Bronchial epithelial cell (primary cell): ENCODE results near the gene HM13. TPM values are rescaled to one million over a fixed set of nuclear protein-coding genes. Genes with fewer than 3 reads are reported as not detected.

Experiments used
- DNase-seq: peaks from one replicate; pipeline ENCODE4 v3.0.0-alpha.2; 2010; ENCODE audit warnings: low read depth
- FAIRE-seq: peaks from 2 replicates; lab custom pipeline; 2011; peaks lifted over from hg19 to GRCh38; lab: Jason Lieb, UNC
- H3K27me3 ChIP-seq: 2 replicates; pipeline ENCODE4 v1.5.1; 2011; ENCODE audit warnings: low read length; ENCODE audit not compliant: control insufficient read depth, insufficient read depth
- H3K36me3 ChIP-seq: 2 replicates; pipeline ENCODE4 v1.5.1; 2011; ENCODE audit warnings: low read length; ENCODE audit not compliant: control insufficient read depth, insufficient read depth
- H3K4me3 ChIP-seq: 2 replicates; pipeline ENCODE4 v1.5.1; 2011; ENCODE audit warnings: mild to moderate bottlenecking, low read depth, low read length, control low read depth
- CTCF ChIP-seq: IDR thresholded peaks from 2 replicates; pipeline ENCODE4 v1.5.1; 2011; ENCODE audit warnings: mild to moderate bottlenecking, moderate library complexity, low read length, control low read depth, inconsistent platforms; ENCODE audit not compliant: insufficient read depth, severe bottlenecking
- total RNA-seq: library from RNA; depleted of rRNA; stranded (reverse); fragments of >200 nt; gene quantifications from 2 replicates; pipeline ENCODE4 v1.2.1, GENCODE V29; 2014

The HM13 gene
- total RNA-seq, 1 donor from 2014 or later: 46.9 TPM

GRCh38 chr20:31474758-31475427, 39.3 kb upstream of the HM13 start, which contains the start of the genes DEFB124 and REM1:
Gene DEFB124 (minus strand): TSS chr20:31475127. CDS start chr20:31473013, 2,114 bp downstream.
Gene REM1 (plus strand): TSS chr20:31475288. CDS start chr20:31476446, 1,158 bp downstream.
- DNase-seq (no peak), FAIRE-seq (no peak)
- TF ChIP-seq CTCF: no peak
- H3K36me3 ChIP-seq: no peaks in the 10 kb centered on the region
- H3K4me3 ChIP-seq: no peak within 1 kb of the TSS
- H3K27me3 ChIP-seq: peaks cover 4% of the 10 kb centered on the region

- FAIRE-seq (no peak), DNase-seq (no peak)
- Histone ChIP-seq H3K4me3 (no peak overlapping the region), H3K36me3 (no peaks in the 10 kb centered on the region), H3K27me3 (peaks cover 4% of the 10 kb centered on the region)
- no peak for TF ChIP-seq CTCF
Observed at GRCh38 chr20:31475472-31476293, 38.6 kb upstream of the HM13 start.

- H3K4me3 ChIP-seq: no peak overlapping the region
- no peak for TF ChIP-seq CTCF
- no peaks in the 10 kb centered on the region for H3K36me3 ChIP-seq
- peaks cover 4% of the 10 kb centered on the region for H3K27me3 ChIP-seq
- FAIRE-seq (no peak), DNase-seq (no peak)
Observed at GRCh38 chr20:31476294-31476585, 38.0 kb upstream of the HM13 start.

- no peak for TF ChIP-seq CTCF
- FAIRE-seq (no peak), DNase-seq (no peak)
- no peak overlapping the region for H3K4me3 ChIP-seq
- no peaks in the 10 kb centered on the region for H3K36me3 ChIP-seq
- H3K27me3 ChIP-seq: peaks cover 4% of the 10 kb centered on the region
Observed at GRCh38 chr20:31476643-31477215, 37.5 kb upstream of the HM13 start.

GRCh38 chr20:31484001-31484400, 30.2 kb upstream of the HM13 start:
- FAIRE-seq: no peak
- TF ChIP-seq CTCF: no peak
- H3K4me3 ChIP-seq: no peak overlapping the region
- no peaks in the 10 kb centered on the region for H3K36me3 ChIP-seq
- peak; percentile 13 for DNase-seq
- peaks cover 2% of the 10 kb centered on the region for H3K27me3 ChIP-seq
